ENCODE results near the gene IGFALS.
"Not testable (repeated sequence)": the region's sequence is repeated elsewhere in the genome, so short reads cannot be mapped to it uniquely, and the experiment has no call there.

The IGFALS gene

DNA sequence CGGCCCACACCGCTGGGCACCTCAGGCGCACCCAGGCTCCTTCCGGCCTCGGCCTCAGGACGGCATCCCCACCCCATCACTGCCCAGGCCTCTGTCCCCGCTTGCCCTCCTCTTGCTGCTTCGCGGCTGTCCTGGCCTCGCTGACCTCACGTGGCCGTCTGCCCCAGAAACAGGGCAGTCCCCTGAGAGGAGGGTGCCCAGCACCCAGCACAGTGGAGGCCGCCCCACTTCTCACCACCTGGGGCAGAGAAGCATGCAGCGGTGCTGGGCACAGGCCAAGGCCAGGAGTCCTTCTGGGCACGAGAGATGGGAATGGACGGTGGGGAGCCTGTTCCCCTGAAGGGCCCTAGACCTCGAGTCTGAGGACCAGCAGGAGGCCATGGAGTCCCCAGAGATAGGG, 24.2 kb upstream of the IGFALS start:
- no peak for DNase-seq

DNA sequence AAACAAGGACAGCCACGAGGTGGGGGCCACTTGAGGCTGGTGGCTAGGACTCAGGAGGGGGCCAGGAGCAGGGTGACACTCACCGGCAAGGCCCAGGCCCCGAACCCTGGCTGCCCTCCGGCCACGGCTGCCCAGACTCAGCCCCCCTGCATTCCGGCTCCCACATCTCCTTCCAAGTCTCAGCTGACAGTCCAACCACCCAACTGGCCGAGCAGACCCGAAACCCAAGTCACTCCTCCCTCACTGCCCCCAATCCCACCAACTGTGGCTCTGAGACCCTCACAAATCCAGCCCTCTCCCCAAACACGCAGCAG, 23.7 kb upstream of the IGFALS start:
- DNase-seq, result no peak

DNA sequence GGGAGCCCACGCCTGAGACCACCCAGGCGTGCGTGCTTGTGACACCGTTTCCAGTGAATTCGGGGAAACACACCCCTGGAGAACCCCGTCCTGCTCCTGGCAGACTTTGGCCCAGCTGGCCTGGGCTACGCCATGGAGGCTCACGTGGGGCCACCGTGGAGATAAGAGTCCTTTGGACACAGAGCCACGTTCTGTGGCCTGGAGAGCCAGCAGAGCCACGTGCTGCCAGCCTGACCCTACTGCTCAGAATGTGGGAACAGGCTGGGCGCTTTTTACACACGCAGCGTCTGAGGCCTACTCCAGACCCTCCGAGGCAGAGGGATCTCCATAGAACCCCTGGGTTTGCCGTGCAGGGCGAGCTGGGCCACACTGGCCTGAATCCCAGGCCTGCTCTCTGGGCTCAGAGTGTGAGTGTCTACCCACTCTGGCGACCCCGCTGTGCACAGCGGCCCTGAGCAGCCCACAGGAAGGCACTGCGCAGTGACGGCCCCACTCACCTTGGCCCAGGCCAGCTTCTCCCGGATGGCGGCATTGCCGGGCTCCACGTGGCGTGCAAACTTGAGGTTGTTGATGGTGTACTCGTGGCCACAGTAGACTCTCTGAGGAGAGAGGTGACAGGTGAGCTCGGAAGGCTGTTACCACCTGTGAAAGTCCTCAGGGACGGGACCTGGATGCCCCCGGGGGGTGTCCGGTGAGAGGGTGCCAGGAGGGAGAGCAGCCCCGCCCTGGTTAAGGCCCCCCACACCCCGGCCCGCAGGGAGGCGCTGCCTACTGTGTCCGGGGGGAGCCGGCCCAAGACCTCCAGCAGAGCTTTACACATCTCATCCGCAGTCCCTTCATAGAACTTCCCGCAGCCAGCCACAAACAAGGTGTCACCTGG, 23.1 kb upstream of the IGFALS start:
- no peak for DNase-seq

DNA sequence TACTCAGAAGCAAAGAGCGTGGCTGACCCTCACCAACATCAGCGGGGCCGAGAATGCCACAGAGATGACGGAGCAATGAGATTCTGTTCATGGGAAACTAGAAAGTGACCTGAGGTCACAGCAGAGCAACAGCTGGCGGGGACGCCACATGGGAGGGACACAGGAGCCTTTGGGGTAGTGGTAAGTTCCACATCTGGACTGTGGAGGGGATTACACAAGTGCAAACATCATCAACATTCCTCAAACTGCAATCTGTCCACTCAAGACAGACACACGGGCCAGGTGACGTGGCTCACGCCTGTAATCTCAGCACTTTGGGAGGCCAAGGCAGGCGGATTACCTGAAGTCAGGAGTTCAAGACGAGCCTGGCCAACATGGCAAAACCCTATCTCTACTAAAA, 22.0 kb upstream of the IGFALS start:
- no peak for DNase-seq

DNA sequence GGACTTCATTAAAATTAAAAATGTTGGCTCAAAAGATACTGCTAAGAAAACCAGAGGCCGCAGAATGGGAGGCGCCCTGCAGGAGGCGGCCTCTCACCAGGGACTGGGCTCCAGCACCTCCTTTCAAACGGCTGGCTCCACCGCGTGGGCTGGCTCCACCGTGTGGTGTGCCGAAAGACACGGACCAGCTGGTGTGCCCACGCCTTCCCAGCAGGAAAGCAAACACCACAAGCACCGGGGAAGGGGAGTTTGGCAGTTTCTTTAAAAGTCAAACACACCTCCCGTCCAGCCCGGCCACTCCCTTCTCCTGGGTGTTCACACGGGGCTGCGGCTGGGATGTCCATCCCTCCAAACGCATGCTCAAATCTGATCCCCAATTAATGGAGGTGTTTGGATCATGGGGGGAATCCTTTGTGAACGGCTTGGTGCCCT, 19.2 kb upstream of the IGFALS start:
- peak; percentile 40 for DNase-seq

DNA sequence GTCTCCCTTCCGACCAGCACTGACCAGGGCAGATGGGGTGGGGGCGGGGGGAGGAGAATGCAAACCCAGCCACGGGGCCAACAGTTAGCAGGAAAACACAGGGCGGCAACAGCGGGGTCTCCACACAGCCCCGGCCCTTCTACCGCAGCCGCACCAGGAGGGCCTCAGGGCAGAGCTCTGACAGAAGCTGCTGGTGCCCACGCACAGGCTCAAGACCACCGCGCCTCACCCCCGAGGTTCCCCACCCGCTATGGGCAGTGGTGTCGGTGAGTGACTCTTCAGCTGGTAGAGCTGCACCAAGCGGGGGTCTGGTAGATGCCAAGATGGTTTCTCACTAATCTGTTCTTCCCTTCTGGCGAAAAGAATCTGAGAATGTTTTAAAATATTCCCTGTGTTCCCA, 17.0 kb upstream of the IGFALS start:
- DNase-seq, result no peak

DNA sequence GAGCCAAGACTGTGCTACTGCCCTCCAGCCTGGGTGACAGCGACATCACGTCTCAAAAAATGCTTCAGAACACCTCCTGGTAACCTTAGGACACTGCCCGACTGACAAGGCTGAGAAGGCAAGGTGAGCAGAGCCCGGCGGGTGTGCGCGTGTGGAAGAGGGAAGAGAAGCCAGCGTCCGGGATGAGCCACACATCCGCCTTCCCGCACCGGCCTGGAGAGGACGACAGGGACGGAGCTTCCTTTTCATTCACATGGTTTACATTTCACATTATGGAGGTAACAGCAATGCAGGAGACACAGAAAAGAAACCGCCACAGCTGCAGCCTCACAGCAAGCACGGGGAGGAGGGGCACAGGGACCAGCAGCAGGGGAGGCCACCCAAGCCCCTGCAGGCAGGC, 16.6 kb upstream of the IGFALS start:
- DNase-seq, result no peak

DNA sequence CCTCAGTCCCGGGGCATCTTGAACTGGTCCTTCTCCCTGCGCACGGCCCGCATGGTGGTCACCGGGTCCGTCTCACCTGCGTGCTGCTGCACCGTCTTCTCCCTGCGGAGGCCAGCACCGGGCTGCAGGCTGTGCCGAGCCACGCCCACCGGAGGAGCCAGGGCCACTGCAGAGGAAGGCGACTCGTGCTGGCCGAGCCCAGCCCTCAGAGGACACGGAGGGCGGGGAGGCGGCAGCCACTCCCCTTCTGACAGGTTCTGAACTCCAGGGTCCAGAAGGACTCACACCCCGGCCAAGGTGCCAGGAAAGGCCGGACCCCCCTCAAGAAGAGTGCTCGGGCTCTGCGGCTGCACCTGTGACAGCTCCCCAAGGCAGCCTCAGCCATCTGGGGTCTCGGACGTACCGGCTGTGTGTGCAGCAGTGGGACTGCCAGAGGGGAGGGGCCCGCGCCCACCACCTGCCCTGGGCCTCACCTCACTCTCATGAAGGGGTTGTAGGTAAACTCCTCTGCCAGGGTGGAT, 15.8 kb upstream of the IGFALS start:
- DNase-seq, result no peak

DNA sequence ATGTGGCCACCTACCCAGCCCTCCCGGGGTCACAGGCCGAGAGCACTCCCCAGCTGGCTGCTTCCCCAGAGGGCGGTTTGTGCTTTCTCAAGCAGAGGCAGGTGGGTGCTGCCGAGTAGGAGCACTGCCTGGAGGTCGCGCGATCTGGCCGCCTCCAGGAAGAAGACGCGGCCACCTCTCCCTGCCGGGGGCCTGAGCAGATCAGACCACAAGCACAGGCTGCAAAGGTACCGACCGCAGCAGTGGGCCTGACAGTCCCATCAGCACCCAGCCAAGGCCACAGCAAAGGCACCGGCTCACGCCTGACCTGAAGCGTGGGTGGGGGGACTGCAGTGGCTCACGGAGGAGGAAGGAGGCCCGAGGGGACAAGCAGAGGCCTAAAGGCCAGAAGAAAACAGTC, 15.2 kb upstream of the IGFALS start:
- DNase-seq, result no peak

DNA sequence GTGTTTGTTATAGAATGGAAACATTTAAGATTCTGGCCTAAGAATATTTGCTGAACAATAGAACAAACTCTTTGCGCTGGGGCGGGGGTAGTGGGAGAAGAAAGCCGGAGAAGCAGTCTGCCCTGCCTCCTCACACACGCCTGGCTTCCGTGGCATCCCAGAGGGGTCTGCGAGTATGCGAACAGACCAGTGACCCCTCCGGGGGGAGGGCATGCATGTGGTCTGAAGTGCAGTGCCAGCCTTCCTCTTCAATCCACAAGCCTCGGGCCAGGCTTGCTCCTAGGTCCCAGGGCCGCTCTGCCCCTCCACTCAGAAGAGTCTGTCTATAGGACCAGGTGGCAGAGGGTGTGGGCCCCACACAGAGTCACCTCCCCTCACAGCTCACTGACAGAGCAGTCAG, 14.1 kb upstream of the IGFALS start:
- DNase-seq, result no peak

DNA sequence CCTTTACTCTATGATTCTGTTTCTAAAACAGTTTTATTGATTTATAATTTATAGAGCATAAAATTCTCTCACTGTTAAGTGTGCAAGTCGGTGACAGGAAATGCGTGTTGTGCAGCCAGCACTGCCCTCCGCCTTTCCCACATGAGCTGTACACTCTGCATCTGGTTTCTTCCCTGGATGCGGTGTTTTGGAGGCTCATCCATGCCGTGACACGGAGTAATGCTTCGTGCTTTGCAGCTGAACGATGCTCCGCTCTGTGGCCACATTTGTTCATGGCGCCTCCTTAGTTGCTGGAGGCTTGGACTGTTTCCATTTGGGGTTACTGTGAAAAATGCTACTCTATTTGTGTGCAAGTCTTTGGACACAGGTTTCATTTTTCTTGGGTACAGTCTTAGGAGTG, 7.2 kb upstream of the IGFALS start:
- DNase-seq, result no peak

DNA sequence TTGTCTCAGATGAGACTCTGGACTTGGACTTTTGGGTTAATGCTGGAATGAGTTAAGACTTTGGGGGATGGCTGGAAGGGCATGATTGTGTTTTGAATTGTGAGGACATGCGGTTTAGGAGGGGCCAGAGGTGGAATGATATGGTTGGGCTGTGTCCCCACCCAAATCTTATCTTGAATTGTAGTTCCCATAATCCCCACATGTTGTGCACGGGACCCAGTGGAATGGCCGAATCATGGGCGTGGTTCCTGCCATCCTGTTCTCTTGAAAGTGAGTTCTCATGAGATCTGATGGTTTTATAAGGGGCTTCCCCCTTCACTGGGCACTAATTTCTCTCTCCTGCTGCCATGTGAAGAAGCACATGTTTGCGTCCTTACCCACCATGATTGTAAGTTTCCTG, 5.8 kb upstream of the IGFALS start:
- DNase-seq, result not testable (repeated sequence)

DNA sequence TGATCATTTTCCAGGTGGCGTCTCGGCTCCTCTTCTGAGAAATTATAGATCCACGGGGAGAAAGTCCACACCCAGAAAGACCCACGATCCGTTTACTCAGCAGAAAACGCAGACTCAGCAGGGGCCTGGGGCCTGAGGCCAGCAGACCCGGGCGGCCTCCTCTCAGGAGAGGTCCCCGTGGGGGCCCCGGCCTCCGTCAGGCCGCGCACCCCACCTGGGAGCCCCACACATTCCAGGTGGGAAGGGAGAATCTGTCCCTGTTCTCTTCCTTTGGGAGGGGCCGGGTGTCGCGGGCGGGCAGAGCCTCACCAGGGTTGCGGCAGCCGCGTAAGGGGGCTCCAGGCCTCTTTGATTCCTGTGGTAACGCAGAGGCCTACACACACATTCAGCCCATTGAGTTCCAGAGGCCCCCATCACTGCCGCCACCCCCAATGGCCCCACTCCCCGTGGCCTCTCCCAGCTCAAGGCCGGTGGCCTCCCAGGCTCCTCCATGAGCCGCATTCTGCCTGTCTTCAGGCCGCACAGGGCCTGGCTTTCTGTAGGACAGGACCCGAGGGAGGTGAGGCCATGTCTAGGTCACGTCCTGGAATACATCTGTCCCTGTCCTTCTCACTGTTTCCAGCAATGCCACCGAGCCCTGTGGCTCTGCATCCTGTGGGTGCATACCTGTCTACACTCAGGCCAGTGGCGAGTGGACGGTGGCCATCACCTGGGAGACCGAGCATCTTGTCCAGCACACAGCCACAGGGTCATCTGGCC, 1.6 kb upstream of the IGFALS start:
- no peak for DNase-seq

DNA sequence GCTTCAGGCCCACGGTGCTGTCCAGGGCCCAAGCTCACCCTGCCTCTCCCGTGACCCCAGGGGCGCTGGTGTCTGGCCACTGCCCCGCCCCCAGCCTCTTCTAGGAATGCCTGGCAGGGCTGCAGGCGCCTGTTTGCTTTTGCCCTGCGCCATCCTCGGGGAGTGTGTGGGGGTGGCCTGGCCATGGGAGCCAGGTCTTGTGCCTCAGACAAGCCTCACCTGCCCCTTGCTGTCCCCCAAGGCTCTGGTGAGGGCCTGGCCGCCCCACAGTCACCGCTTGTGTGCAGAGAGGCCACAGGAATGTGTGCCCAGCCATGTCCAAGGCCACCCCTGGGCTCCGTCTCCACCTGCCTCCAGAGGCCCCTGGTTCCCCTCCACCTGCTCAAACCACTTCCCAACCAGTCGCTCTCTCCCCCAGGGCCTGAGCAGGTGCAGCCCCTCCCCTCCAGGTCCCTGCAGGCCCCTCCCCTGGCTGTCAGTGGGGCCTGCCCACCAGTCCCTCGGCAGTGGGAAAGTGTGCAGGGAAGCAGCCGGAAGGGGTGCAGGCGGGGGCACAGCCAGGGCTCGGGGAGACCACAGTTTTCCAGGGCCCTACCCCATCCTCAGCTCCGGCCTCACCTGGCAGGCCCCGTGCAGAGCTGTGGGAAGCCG, 841 bp upstream of the IGFALS start:
- no peak for DNase-seq

DNA sequence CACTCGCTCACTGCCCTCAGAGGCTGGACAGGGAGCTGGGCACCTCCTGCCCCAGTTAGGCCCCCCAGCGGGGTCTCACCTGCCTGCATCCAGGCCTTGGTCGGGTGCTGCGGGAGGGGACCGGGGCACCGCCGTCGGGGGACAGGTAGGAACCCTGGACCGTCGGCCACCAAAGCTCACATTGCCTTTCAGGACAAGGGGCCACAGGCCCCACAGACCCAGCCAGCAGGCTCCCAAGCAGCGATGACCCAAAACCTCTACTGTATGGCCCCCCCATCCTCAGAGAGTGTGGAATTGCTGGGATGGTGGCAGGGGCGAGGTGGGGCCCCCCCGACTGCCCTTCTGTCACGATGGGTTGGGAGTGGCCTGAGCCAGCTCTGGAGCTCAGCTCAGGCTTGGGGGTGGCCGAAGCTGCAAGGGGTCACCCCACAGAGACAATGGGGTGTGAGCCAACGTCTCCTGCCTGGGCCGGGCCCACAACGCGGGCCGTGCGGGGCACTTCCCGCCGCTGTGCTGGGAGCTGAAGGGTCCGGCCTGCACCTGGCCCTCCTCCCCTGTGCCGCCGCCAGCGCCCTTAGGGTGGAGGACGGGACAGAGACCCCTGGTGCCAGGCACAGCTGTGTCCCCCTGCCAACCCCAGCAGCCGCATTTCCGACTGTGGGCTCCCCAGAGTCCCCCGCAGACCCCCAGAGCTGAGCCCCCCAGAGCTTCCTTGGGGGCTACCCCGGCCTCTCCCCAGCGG, 498 bp downstream of the IGFALS start:
- no peak for DNase-seq

DNA sequence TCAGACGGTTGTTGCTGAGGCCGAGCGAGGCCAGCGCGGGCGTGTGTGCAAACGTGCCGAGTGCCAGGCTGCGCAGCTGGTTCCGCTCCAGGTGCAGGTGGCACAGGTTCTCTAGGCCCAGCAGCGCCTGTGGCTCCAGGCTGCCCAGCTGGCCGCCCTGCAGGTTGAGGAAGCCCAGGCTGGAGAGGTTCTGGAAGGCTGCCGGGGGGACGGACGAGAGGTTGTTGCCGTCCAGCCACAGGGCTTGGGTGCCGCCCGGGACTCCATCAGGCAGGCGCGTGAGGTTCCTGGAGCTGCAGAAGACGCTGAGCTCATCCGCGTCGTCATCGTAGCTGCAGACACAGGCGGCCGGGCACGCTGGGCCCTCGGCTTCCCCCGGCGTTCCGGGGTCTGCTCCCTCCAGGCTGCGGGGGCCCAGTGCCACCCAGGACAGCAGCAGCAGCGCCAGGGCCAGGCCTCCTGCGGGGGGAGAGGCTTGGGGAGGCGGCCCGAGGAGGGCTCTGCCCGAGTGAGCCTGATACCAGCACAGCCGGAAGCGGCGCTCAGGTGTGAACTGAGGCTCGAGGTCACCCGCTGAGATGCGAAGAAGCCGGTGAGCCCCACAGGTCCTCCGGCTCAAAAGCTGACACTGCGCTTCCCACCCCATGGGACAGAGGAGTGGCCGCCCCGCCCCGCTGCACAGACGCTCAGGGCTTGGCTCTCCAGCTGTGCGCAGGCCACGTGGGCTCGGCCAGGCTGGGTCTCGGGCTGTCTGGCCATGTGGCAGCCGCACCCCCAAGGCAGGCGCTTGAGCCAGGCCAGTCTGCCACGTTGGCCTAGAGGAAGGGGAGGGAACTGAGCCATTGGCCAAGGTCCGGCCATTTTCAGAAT, 1.3 kb downstream of the IGFALS start:
- no peak for DNase-seq

DNA sequence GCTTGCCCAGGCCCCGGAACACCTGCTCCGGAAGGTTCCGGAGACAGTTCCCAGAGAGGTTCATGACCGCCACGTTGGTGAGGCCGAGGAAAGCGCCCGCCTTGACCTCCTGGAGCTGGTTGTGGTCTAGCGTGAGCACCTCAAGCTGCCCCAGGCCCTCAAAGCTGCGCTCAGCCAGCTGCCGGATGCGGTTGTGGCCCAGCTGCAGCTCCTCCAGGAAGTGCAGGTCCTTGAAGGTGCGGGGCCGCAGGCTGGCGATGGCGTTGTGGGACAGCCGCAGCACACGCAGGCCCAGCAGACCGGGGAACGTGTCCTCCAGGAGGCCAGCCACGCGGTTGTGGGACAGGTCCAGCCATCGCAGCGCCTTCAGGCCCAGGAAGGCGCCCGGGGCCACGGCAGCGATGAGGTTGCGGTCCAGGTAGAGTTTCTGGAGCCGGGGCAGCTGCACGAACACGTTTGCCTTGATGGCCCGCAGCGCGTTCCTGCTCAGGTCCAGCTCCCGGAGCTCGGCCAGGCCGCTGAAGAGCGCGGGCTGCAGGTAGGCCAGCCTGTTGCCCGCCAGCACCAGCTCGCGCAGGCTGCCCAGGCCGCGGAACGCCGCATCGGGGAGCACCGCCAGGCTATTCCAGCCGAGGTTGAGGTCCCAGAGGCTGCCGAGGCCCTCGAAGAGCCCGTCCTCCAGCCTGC, 2.1 kb downstream of the IGFALS start:
- DNase-seq, result no peak

DNA sequence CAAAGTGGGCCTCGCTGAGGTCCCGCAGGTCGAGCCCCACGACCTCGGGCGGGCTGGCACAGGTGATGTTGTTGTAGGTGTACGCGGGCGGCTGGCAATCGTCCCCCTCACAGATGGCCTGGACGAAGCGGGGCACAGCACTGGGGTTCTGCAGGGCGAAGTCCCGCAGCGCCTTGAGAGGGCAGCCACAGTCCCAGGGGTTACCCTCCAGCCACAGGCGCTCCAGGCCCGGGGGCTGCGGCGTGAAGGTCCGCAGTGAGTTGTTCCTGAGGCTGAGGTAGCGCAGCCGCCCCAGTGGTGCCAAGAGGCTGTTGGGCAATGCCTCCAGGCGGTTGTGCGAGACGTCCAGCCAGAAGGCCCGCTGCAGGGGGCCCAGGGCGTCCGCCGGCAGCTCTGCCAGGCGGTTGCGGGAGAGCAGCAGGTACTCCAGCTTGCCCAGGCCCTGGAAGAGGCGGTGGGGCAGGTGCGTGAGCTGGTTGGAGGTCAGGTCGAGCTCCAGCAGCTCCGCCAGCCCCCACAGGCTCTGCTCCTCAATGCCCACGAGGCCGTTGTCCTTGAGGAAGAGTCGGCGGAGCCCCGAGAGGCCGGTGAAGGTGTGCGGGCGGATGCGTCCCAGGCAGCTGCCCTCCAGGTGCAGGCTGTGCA, 2.8 kb downstream of the IGFALS start:
- DNase-seq, result no peak

DNA sequence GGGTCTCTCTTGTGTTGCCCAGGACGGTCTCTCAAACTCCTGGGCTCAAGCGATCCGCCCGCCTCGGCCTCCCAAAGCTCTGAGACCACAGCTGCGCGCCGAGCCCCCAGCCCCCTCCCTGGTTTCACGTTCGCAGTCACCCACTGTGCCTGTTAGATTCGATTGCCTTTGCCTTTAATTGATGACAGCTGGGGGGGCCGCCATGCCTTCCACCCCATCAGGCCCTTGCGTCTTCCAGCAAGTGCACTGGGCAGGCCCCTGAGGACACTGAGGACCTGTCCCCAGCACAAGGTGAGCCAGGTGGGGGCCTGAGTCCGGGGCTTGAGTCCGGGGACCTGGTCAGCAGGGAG, 3.3 kb downstream of the IGFALS start:
- no peak for DNase-seq

DNA sequence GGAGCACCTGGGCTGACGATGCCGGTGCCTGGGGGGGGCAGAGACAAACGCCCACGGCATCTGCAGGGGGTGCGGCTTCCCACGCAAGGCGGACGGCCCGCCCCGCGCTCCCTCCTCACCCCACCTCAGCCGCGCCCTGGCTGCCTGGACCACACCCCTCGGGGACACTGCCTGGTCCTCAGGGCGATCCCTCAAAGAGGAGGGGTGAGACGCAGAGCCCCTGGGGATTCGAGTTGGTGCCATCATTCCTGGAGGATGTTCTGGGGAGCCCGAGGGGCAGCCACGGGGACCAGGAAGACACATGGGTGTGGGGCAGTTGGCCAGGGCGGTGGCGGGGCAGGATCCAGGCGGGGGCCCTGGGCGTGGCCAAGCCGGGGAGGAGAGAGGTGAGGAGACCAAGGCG, 3.9 kb downstream of the IGFALS start:
- DNase-seq, result no peak

DNA sequence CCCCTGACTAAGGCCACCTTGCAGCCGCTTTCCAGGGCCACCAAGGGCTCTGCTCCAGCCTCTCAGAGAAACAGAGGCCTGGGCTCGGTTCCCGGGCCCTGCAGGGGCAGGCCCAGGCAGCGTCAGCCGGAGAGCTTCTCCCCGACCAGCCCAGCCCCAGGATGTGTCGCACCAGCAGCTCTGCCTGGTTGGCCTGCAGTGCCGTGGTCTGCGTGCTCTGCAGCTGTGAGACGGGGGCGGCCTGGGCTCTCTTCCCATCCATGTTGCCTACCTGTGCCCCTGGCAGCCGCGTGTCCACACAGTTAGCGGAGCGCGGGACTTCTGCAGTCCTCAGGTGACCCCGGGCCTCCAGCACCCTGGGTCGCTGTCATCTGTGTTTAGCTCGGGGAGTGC, 4.8 kb downstream of the IGFALS start:
- no peak for DNase-seq
